ENCODE results near the gene FUZ.

FUZ gene, protein sequence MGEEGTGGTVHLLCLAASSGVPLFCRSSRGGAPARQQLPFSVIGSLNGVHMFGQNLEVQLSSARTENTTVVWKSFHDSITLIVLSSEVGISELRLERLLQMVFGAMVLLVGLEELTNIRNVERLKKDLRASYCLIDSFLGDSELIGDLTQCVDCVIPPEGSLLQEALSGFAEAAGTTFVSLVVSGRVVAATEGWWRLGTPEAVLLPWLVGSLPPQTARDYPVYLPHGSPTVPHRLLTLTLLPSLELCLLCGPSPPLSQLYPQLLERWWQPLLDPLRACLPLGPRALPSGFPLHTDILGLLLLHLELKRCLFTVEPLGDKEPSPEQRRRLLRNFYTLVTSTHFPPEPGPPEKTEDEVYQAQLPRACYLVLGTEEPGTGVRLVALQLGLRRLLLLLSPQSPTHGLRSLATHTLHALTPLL

DNA sequence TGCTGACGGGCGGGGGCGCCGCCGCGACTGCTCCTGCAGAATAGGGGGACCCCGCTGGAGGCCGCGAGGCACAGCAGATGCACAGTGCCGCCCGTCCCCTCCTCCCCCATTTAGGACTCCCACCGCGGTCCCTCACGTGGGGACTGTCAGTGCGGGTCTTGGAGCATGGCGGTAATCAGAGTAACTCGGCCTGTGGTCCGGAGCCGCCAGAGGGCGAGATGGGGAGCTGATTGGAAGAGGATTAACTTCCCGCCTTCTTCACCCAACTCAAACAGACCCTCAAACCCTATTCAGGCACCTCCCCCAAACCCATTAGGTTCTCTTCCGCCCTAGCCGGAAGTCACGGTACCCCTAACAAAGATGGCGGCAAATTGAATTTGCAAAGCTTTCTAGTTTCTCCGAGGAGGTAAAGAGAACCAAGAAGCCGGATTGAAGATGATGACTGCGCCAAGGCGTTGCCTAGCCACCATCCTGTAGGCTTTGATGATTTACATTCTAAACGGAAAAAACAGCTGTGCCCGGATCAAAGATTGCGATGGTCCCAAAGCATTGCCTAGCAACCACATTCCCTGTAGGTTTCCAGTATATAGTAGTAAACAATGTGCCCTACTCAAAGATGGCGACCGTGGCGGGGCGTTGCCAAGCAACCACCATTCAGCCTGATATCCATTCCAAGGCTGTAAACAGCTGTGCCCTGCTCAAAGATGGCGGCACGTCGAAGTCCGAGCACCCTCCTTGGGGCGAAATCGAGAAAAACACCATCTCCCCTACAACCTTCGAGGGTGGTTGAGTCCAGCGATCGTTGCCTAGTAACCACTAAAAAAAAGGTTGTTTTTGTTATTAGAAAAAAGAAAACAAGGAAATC, at the start of gene FUZ:
Gene FUZ (minus strand): TSS at position 296 of the 865 bp plus-strand sequence. CDS start 186 bp downstream, at position 110.
- peak; percentile 99 for DNase-seq

DNA sequence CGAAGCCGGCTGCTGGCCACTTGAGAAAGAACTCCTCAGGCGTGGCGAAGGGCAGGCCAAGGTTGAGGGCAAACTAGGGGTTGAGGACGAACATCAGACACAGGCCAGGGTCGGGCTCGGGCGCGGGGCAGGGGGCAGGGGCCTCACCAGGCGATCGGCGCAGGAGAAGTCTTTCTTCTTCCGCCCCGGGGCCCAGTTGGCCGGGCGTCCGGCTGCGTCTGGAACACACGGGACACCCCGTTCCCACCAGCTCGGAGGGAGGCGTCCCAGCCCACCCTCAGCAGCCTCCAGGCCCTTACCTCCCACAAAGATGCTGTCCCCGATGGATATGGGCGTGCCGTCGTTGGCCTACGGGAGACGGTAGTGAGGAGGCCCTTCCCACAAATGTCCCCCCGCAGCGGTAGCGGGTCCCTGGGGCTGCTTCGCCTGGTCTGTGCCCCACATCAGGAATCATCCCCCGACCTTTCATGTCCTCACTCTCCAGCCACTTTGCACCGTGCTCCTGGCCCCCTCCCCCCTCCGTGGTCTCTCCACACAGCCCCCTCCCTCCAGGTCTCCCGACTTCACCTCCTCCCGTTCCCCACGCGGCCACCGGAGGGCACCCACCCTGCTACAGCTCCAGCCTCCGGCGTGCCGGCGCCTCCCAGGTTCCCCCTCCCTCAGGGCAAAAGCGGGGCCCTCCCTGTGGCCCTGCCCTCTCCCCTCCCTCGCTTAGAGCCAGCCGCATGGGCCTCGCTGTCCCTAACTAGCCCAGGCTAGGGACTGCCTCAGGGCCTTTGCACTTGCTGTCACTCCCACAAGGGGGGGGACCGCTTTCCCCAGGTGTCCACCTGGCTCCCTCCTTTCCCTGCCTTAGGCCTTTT, 49.5 kb upstream of the FUZ start:
- DNase-seq = no peak

DNA sequence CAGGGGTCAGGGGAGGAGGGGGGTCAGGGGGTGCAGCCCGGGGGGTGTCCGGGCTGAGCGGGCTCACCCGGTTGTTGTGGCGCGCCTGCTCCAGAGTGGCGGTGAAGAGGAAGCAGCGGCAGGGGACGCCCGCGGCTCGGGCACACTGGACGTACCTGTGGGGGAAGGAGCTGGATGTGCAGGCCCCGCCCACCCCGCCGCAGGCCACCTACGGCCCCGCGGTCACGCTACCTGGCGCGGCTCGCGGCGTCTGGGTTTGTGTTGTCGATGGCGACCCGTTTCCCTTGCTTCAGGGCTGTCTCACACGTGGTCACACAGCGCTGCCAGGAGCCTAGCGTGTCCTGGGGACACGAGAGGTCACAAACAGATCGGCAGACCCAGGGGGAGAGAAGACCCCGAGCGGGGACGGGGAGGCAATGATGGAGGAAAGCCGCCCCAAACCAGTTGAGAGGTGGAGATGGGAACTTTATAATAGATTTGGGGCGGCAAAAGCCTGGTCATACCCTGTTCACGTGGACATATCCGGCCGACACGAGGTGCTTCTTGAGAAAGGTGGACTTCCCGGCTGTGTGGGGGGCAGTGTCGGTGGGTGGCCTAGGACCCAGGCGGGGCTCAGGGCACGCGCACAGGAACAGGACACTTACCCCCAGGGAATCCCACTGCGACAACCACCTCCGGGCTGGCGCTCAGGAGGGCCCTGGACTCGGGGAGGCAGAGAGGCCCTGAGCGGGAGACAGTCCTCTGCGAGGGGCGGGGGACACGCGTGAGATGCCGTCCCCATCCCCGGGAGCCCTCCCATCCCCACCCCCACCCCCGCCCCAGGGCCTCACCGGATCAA, 48.7 kb upstream of the FUZ start:
- no peak for DNase-seq

DNA sequence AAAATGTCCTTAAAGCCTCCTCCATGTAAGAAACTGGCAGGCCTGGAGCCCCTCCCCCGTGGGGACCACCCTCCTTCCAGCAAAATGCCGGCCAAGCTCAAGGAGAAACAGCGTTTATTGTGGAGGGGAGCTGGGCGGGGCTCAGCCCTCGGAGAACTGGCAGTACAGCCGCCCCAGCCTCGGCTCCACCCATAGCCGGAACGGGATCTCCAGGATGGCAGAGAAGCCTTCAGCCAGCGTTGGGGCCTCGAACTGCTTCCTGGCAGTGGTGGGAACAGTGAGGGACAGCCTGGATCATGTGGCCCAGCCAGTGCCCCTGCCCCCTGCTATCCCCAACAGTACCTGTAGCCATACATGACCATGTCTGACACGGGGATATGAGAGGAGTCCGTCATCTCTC, 48.0 kb upstream of the FUZ start:
- DNase-seq = no peak

DNA sequence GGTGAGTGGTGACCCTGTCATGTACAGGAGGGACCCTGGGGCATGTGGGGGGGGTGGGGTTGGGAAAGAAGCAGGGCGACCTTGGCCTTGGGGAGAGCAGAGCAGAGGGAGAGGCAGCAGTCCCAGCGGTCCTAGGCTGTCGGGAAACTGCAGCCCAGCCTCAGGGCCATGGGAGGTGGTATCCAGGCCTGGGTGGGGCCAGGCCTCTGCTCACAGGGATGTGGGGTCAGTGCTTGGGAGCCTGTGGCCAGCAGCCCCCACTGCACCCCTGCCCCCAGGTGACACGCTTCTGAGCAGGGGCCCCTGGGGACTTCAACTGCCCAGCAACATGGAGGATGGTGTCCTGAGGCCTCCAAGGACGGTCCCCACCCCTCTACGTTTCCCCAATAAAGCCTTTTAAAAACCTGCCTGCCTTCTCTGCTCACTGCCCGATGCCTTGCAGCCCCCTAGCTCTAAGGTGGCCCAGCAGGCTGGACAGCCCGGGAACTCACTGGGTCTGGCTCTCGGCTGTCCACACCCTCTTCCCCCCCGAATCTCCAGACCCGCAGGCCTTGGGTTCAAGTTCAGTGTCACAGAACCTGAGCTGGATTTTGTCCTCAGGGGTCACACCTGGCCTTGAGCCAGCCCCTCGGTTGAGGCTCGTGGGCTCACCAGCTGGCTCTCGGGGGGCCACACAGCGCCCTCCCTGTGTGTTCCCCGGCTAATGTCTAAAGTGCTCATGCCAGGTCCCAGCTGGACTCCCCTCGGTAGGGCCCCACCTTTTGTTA, 47.4 kb upstream of the FUZ start:
- no peak for DNase-seq

DNA sequence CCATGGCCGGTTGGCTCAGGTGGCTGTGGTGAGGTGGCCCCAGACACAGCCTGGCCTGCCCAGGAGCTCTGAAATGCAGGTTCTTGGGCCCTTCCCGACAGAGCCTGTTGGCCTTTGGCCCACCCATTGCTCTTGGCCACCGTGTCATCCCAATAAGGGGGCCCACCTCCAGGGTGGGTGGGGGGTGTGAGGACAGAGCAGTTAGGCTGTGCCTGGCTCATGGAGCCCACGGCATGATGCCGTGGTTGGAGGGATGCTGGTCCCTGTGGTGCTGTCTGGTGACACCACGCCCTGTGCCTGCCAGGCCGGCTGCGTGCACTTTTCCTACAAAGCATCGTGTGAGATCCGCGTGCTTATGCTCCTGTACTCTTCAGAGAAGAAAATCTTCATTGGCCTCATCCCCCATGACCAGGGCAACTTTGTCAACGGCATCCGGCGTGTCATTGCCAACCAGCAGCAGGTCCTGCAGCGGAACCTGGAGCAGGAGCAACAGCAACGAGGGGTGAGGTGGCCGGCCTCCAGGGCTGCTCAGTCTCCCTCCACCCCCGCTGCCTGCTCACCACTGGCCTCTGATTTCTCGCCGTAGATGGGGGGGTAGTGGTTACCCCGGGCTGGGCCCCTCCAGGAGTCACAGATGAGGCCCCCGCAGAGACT, 46.7 kb upstream of the FUZ start:
- DNase-seq = no peak

DNA sequence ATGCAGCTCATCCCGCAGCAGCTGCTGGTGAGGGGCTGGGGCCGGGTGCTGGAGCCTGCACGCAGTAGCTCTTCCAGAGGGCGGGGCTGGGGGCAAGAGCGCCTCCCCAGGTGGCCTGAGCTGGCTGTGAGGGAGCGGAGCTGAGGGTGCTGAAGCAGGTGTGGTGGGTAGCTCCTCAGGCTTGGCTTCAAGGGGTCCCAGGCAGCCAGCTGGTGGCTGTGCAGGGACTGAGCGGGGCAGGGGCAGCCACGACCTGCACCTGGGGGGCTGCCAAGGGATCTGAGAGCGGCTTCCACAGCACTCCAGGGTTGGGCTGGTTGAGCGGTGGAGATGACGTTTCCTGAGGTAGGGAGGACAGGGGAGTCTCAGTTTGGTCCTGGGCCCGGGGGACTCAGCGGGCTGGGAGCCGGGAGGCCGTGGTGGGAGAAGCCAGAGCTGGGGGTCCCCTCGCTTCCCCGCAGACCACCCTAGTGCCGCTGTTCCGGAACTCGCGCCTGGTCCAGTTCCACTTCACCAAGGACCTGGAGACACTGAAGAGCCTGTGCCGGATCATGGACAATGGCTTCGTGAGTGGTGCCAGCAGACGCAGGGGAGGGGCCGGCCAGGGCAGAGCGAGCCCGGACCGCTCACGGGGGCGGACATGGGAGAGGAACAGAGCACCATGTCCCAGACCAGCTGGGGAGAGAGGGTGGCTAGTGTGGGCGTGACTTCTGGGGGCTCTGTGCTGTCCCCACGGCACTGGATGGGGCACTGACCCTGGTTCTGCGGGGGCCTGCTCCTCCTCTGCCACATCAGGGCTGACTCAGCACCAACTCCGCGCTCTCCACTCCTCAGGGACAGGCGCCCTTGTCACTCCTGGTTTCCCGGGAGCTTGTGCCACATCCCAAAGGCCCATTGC, 45.2 kb upstream of the FUZ start:
- no peak for DNase-seq

DNA sequence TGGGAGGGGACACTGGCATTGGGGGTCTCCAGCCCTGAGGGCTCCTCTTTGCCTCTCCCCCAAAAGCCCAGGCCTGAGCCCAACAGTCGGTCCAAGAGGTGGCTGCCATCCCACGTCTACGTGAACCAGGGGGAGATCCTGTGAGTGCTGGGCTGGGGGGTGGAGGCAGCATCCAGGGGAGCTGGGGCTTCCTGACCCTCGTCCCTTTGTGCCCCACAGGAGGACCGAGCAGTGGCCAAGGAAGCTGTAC, 44.7 kb upstream of the FUZ start:
- DNase-seq = no peak

DNA sequence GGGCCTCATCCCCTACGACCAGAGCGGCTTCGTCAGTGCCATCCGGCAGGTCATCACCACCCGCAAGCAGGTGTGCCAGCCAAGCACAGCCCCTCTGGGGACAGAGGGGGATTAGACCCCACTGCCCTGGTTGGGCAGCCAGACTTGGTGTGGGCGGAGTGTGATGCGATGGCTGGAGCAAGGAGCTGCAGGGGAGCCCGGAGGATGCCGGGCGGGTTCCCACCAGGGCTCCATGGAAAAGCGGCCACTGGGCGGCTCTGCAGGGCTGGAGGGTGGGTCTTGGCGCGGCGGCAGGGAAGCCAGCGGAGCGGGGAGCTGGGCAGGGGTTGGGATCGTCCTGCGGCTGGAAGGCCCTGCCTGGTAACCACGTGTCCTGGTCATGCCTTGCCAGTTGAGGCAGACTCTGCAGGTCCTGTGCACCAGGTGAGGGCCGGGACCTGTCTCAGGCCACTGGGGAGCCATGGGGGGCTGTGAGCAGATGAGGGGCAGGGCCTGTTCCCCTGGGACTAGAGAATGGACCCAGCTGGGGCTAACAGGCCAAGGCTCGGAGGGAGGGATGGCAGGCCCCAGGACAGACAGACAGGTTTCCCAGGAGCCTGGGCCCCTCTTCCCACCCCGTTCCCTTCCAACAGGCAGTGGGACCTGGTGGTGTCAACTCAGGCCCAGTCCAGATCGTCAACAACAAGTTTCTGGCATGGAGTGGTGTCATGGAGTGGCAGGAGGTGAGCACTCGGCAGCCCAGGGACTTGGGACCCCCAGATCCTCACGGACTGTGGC, 44.2 kb upstream of the FUZ start:
- DNase-seq = no peak

DNA sequence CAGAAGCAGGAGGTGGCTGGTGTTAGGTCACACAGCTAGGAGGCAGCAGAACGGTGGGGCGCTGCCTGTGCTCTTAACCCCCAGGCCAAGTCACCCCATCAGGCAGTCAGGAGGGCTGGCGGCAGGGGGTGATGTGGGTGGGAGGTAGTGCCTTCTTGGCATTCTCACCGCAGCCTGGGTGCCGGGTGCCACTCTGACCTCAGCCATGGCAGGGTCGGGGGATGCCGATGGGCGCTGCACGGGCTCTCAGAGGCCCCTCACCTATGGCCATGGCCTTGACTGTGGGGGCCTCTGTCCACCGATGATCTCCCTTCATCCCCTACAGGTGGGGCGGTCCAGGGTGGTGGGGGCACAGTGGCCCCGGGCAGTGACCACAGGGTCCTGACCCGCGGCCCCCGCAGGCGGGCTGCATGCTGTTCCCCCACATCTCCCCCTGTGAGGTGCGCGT, 43.5 kb upstream of the FUZ start:
- no peak for DNase-seq

DNA sequence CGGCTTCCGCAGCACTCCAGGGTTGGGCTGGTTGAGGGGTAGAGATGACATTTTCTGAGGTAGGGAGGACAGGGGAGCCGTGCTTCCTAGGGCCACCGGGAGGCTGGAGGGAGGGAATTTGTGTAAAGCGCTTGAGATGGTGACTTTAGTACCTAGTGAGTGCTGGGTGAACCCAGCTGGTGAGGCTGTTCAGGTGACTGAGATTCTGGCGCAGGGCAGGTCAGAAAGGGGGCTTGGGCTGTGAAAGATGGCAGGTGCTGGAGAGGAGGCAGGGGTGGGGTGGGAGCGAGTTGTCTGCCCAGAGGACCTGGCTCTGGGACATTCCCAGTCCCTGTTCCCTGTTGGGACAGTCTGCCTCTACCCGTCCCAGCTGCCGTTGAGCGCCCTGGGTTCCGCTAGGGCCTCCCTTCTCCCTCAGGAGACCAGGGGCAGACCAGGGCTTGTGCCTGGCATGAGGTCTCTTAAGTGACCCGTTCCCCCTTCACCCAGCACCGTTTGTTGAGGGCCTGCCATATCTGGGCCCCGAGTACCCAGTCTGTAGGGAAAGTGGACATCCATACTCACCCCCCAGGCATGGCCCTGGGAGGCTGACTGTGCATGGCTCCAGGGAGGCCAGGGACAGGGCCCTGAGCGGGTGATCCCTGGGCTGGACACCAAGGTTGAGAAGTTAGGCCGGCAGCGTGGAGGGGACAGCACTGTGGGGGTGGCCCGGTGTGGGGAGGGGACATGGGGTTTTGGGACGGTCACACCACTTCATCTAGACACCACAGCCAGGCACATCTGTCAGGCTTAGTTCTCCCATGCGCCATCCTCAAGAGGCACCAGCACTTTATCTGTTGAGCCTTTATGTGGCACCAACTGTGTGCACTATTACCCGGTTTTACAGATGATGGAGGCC, 42.8 kb upstream of the FUZ start:
- no peak for DNase-seq

DNA sequence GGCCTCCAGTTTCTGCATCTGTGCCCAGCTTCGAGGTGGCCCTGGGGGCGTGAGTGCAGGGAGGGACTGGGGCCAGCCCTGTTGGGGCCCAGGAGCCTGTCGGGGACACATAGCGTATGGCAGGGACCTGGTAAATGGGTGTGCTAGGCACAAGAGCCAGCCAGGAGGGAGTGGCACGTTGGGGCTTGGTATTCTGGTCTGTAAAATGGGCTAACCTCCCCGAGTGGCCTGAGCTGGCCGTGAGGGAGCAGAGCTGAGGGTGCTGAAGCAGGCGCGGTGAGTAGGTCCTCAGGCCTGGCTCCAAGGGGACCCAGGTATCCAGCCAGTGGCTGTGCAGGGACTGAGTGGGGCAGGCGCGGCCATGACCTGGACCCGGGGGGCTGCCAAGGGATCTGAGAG, 42.2 kb upstream of the FUZ start:
- no peak for DNase-seq

DNA sequence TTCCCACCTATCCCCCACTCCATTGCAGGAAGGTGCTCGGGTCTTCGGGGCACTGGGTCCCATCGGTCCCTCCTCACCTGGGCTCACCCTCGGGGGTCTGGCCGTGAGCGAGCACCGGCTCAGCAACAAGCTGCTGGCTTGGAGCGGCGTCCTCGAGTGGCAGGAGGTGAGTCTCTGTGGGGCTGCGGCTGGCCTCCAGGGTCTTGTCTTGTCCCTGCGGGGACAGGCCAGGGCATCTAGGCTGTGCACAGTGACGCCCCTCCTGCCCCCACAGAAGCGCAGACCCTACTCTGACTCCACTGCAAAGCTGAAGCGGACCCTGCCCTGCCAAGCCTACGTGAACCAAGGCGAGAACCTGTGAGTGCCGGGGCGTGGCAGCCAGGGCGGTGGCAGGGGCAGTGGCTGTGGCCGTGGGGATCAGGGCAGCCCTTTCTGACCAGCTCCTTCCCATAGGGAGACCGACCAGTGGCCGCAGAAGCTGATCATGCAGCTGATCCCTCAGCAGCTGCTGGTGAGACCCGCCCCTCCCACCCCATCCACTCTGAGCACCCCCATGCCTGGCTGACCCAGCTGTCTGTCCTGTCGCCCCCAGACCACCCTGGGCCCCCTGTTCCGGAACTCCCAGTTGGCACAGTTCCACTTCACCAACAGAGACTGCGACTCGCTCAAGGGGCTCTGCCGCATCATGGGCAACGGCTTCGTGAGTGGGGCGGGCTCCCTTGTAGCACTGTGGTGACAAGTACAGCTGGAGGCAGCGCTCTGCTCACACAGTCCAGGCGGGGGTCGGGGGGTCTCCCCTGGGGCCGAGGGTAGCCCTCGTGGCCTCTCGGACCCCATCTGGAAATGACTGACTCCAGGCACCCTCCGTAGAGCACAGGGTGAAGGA, 41.5 kb upstream of the FUZ start:
- DNase-seq = no peak

DNA sequence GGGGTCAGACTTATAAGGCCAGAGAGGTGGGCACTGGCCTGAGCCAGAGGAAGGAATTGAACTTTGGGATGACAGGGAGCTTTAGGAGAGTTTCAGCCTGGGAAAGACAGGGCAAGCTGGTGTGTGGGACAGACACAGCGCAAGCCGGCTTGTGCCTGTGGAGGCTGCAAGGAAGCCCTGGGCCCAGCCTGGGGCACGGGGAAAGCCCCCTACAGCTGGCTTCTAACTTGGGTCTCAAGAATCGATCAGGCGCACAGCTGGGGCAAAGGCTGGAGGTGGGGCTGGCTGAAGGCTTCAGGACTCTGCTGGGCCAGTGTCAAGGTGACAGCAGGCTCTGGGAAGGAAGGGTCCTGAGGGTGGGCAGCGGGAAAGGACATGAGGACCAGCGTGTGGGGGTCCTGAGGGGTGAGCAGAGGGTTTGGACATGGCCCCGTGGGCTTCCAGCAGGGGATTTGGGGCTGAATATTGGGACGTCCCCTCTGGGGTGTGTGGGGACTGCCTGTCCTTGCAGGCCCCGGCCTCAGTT, 40.8 kb upstream of the FUZ start:
- DNase-seq = no peak

DNA sequence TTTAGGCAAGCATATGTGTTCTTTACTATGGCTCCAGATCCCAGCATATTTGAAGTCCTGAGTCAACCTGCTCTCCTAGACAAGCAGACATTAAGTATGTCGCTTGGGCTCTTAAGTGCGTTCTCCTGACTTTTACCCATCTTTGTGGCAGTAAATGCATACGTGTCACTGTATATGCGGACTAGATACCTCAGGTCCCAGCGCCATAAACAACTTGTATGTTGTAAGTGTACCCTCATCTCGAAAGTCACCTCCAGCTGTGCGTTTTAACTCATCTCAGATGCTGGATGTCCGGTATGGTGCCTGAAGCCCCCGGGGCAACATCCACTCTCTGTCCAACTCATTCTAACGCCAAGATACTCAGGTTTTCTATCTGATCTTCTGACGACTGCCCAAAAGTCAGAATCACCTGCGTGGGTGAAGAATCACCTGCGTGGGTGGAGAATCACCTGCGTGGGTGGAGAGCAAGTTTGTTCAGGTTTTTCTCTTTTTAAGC, 39.6 kb upstream of the FUZ start:
- no peak for DNase-seq

DNA sequence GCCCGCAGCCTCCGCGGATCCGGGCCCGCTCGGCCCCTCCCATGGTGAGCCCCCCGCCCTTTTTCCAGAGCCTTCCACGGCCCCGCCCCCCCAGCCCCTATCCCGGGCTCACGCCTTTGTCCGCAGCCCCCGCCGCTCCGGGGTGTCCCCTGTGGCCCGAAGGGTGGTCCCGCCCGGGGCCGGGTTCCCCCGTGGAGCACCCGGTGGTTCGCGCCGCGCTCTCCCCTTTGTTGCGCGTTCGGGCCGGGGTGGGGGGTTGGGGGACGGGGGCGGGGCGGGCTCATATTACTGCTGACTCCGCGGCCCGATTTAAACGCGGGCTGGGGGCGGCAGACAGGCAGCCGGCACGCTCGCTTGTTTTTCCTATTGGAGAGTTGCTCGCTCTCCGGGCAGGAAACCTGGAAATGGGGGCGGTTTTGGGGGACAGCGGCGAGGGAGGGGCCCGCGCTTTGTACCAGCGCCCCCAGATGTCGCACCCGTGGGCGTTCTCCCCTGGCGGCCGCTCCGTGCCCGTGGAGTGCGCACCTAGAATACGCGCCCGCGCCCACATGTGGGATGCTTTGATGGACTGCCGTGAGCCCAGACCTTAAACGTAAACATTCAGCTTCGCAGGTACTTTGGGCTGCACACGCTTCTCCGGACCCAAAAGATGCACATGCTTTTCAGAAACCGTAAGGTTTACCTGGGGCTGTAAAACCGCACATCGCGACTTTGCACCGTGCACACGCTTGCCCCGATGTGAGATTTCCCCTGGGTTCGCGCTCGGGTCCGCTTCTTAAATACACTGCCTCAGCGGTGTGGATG, 38.6 kb upstream of the FUZ start:
- peak; percentile 33 for DNase-seq
